Hepatocyte (in vitro differentiated cells): ENCODE data around the gene TAP1. TPM values are rescaled to one million over a fixed set of nuclear protein-coding genes. Genes with fewer than 3 reads are reported as not detected.
"Not testable (repeated sequence)": the region's sequence is repeated elsewhere in the genome, so short reads cannot be mapped to it uniquely, and the experiment has no call there.

ENCODE experiments used
- DNase-seq: peaks from one replicate; pipeline ENCODE4 v3.0.0-alpha.2; 2016; ENCODE audit warnings: low spot score
- H2AFZ ChIP-seq: fragments of 200-600 bp; sonication (generic); 2 replicates; pipeline ENCODE4 v1.6.0; 2016; ENCODE audit warnings: antibody characterized with exemption, mild to moderate bottlenecking
- H3K27ac ChIP-seq: fragments of 200-600 bp; sonication (generic); 2 replicates; pipeline ENCODE4 v1.5.1; 2016; ENCODE audit warnings: mild to moderate bottlenecking
- H3K27me3 ChIP-seq: fragments of 200-600 bp; sonication (generic); 2 replicates; pipeline ENCODE4 v1.6.1; 2016
- H3K36me3 ChIP-seq: fragments of 200-600 bp; sonication (generic); replicated peaks from 2 replicates; pipeline ENCODE4 v1.5.1; 2016; ENCODE audit warnings: low read depth; ENCODE audit not compliant: insufficient read depth
- H3K4me1 ChIP-seq: fragments of 200-600 bp; sonication (generic); 2 replicates; pipeline ENCODE4 v1.5.1; 2016; ENCODE audit warnings: mild to moderate bottlenecking, moderate library complexity; ENCODE audit not compliant: insufficient read depth
- H3K4me2 ChIP-seq: fragments of 200-600 bp; sonication (generic); 2 replicates; pipeline ENCODE4 v1.6.0; 2016
- H3K4me3 ChIP-seq: fragments of 200-600 bp; sonication (generic); 2 replicates; pipeline ENCODE4 v1.5.1; 2016; ENCODE audit warnings: mild to moderate bottlenecking
- H3K79me2 ChIP-seq: fragments of 200-600 bp; sonication (generic); 2 replicates; pipeline ENCODE4 v1.6.0; 2017; ENCODE audit warnings: mild to moderate bottlenecking
- H3K9me2 ChIP-seq: fragments of 200-600 bp; sonication (generic); replicated peaks from 2 replicates; pipeline ENCODE4 v1.6.0; 2017; ENCODE audit warnings: mild to moderate bottlenecking; ENCODE audit not compliant: insufficient read depth
- H3K9me3 ChIP-seq: fragments of 200-600 bp; sonication (generic); 2 replicates; pipeline ENCODE4 v1.5.1; 2016; ENCODE audit warnings: low read depth, mild to moderate bottlenecking
- H4K20me1 ChIP-seq: fragments of 200-600 bp; sonication (generic); 2 replicates; pipeline ENCODE4 v1.6.0; 2016; ENCODE audit warnings: mild to moderate bottlenecking; ENCODE audit not compliant: insufficient read depth, poor library complexity, severe bottlenecking
- CTCF ChIP-seq: fragments of 200-600 bp; sonication (generic); IDR thresholded peaks from 2 replicates; pipeline ENCODE4 v1.5.1; 2016; ENCODE audit warnings: antibody characterized with exemption, mild to moderate bottlenecking; ENCODE audit not compliant: poor library complexity
- EZH2 ChIP-seq: fragments of 200-600 bp; sonication (generic); IDR thresholded peaks from 2 replicates; pipeline ENCODE4 v1.6.1; 2016; ENCODE audit warnings: antibody characterized with exemption, mild to moderate bottlenecking, borderline replicate concordance
- EZH2phosphoT487 ChIP-seq: fragments of 200-600 bp; sonication (generic); IDR thresholded peaks from one replicate; pipeline ENCODE4 v1.6.1; 2018; ENCODE audit warnings: antibody characterized with exemption, mild to moderate bottlenecking, low read depth, moderate library complexity; ENCODE audit not compliant: unreplicated experiment, severe bottlenecking
- WGBS: methylation state at CpG from one replicate; pipeline ENCODE4 v1.1.6; 2016; ENCODE audit warnings: low lambda C conversion rate; ENCODE audit errors: missing lambda C conversion rate; 5-methylcytosine and 5-hydroxymethylcytosine counted together
- polyA plus RNA-seq: library from polyadenylated mRNA; unstranded; fragments of >200 nt; fragmentation: Nextera tagmentation; extraction: Ambion mirVana; gene quantifications from 2 replicates; pipeline ENCODE4 v1.2.1, GENCODE V29; 2016
- total RNA-seq: library from RNA; depleted of rRNA; stranded (reverse); fragments of >200 nt; gene quantifications from 2 replicates; pipeline ENCODE4 v1.2.3, GENCODE V29; 2014

Gene TAP1
- total and polyA plus RNA-seq, 2 experiments from 2014 or later: 14.1 to 15.2 TPM

GRCh38 chr6:32882879-32883250 is 29.4 kb upstream of the TAP1 start:
- Histone ChIP-seq H4K20me1 (no peaks in the 10 kb centered on the region), H3K4me3 (no peak overlapping the region), H3K27ac (no peak overlapping the region), H3K36me3 (no peaks in the 10 kb centered on the region), H2AFZ (no peak overlapping the region), H3K79me2 (no peaks in the 10 kb centered on the region), H3K9me3 (no peaks in the 10 kb centered on the region), H3K9me2 (no peaks in the 10 kb centered on the region), H3K27me3 (no peaks in the 10 kb centered on the region), H3K4me1 (no peaks in the 10 kb centered on the region), H3K4me2 (no peak overlapping the region)
- TF ChIP-seq CTCF (no peak), EZH2phosphoT487 (no peak), EZH2 (no peak)
- DNase-seq: no peak
- 0% methylated on average over 1 of the region's 1 CpG for WGBS

- H3K9me3 ChIP-seq, H3K27me3 ChIP-seq, H2AFZ ChIP-seq, H3K9me2 ChIP-seq, H3K4me2 ChIP-seq, H3K79me2 ChIP-seq, H4K20me1 ChIP-seq, H3K36me3 ChIP-seq, DNase-seq, H3K27ac ChIP-seq, H3K4me1 ChIP-seq, H3K4me3 ChIP-seq: not testable (repeated sequence)
- WGBS: 60% methylated on average over 3 of the region's 3 CpGs
Observed at GRCh38 chr6:32880962-32881361, 27.5 kb upstream of the TAP1 start.

- 96% methylated on average over 35 of the region's 35 CpGs for WGBS
- peaks cover 15% of the 10 kb centered on the region for H3K27me3 ChIP-seq
- H3K4me3 ChIP-seq: no peak overlapping the region
- H3K4me2 ChIP-seq: no peak overlapping the region
- no peaks in the 10 kb centered on the region for H3K79me2 ChIP-seq
- no peaks in the 10 kb centered on the region for H4K20me1 ChIP-seq
- no peaks in the 10 kb centered on the region for H3K4me1 ChIP-seq
- TF ChIP-seq EZH2phosphoT487 (no peak), CTCF (no peak), EZH2 (no peak)
- H3K36me3 ChIP-seq: no peaks in the 10 kb centered on the region
- no peak overlapping the region for H3K27ac ChIP-seq
- no peaks in the 10 kb centered on the region for H3K9me2 ChIP-seq
- no peaks in the 10 kb centered on the region for H3K9me3 ChIP-seq
- H2AFZ ChIP-seq: no peak overlapping the region
- no peak for DNase-seq
Observed at GRCh38 chr6:32879691-32880090, 26.2 kb upstream of the TAP1 start.

GRCh38 chr6:32876603-32877002 is 23.1 kb upstream of the TAP1 start:
- H3K27ac ChIP-seq: no peak overlapping the region
- H3K9me3 ChIP-seq: no peaks in the 10 kb centered on the region
- no peak overlapping the region for H3K4me2 ChIP-seq
- no peaks in the 10 kb centered on the region for H4K20me1 ChIP-seq
- TF ChIP-seq EZH2 (no peak), EZH2phosphoT487 (no peak), CTCF (no peak)
- no peak overlapping the region for H2AFZ ChIP-seq
- H3K9me2 ChIP-seq: no peaks in the 10 kb centered on the region
- peaks cover 19% of the 10 kb centered on the region for H3K27me3 ChIP-seq
- 92% methylated on average over 2 of the region's 2 CpGs for WGBS
- no peak for DNase-seq
- no peak overlapping the region for H3K4me3 ChIP-seq
- no peaks in the 10 kb centered on the region for H3K79me2 ChIP-seq
- no peaks in the 10 kb centered on the region for H3K4me1 ChIP-seq
- H3K36me3 ChIP-seq: no peaks in the 10 kb centered on the region

GRCh38 chr6:32873947-32874346 is 20.4 kb upstream of the TAP1 start:
- H3K79me2 ChIP-seq, H3K36me3 ChIP-seq, DNase-seq, H3K4me3 ChIP-seq, H3K9me2 ChIP-seq, H3K4me2 ChIP-seq, H3K9me3 ChIP-seq, H2AFZ ChIP-seq, H3K27ac ChIP-seq, H4K20me1 ChIP-seq, H3K4me1 ChIP-seq: not testable (repeated sequence)
- H3K27me3 ChIP-seq: peaks cover 31% of the 10 kb centered on the region
- 0% methylated on average over 1 of the region's 1 CpG for WGBS
